PC-9 (cell line): Measurements from ENCODE around the gene HOXC10. TPM values are rescaled to one million over a fixed set of nuclear protein-coding genes. Genes with fewer than 3 reads are reported as not detected.
A peak's percentile ranks its signal among the peaks of the same experiment; 100 is the strongest.

Experiments
- BruUV-seq: library from RNA; stranded (reverse); fragments of 400-500 nt; replicated peaks from 2 replicates; lab custom pipeline; 2021; lab: Mats Ljungman, UMichigan
- CTCF ChIA-PET: fragments of 300-600 bp; sonication (Branson Sonifier 250); formaldehyde crosslinking; loops from one replicate; lab custom pipeline; 2022; ENCODE audit warnings: antibody characterized with exemption; lab: Charles Lee
- POLR2A ChIA-PET: fragments of 300-600 bp; sonication (Branson Sonifier 250); formaldehyde crosslinking; loops from one replicate; lab custom pipeline; 2022; ENCODE audit warnings: antibody characterized with exemption; ENCODE audit not compliant: unreplicated experiment; lab: Charles Lee
- DNase-seq, 2 experiments: peaks; one replicate each; pipeline versions ENCODE4 v3.0.0 to v3.0.0-alpha.2; 2015 to 2022; ENCODE audit warnings: mixed read lengths in 1 of 2
- H2AFZ ChIP-seq: fragments of 200-600 bp; sonication (generic); 2 replicates; pipeline ENCODE4 v1.8.1; 2017; ENCODE audit warnings: antibody characterized with exemption
- H3F3A ChIP-seq: fragments of 200-600 bp; sonication (generic); 2 replicates; pipeline ENCODE4 v1.8.1; 2017; ENCODE audit warnings: antibody characterized with exemption, mild to moderate bottlenecking, low read depth; ENCODE audit not compliant: insufficient read depth
- H3K27ac ChIP-seq: fragments of 200-600 bp; sonication (generic); 2 replicates; pipeline ENCODE4 v1.6.1; 2016; ENCODE audit warnings: mixed run types
- H3K27me3 ChIP-seq: fragments of 200-600 bp; sonication (generic); 2 replicates; pipeline ENCODE4 v1.6.1; 2016; ENCODE audit warnings: low read depth, mixed run types; ENCODE audit not compliant: insufficient read depth
- H3K36me3 ChIP-seq: fragments of 200-600 bp; sonication (generic); 2 replicates; pipeline ENCODE4 v1.6.1; 2016; ENCODE audit warnings: low read depth, mixed run types
- H3K4me1 ChIP-seq: fragments of 200-600 bp; sonication (generic); replicated peaks from 2 replicates; pipeline ENCODE4 v1.6.1; 2016; ENCODE audit warnings: mixed run types; ENCODE audit not compliant: insufficient read depth
- H3K4me2 ChIP-seq: fragments of 200-600 bp; sonication (generic); 2 replicates; pipeline ENCODE4 v1.6.1; 2017; ENCODE audit warnings: mixed run types
- H3K4me3 ChIP-seq: fragments of 200-600 bp; sonication (generic); 2 replicates; pipeline ENCODE4 v1.6.1; 2016; ENCODE audit warnings: mixed run types
- H3K79me2 ChIP-seq: fragments of 200-600 bp; sonication (generic); 2 replicates; pipeline ENCODE4 v1.6.1; 2017; ENCODE audit warnings: low read depth, mixed run types
- H3K9me2 ChIP-seq: fragments of 200-600 bp; sonication (generic); 2 replicates; pipeline ENCODE4 v1.8.1; 2017; ENCODE audit warnings: mild to moderate bottlenecking; ENCODE audit not compliant: insufficient read depth
- H3K9me3 ChIP-seq: fragments of 200-600 bp; sonication (generic); 2 replicates; pipeline ENCODE4 v1.8.1; 2016; ENCODE audit warnings: low read depth; ENCODE audit not compliant: insufficient read depth
- H4K20me1 ChIP-seq: fragments of 200-600 bp; sonication (generic); 2 replicates; pipeline ENCODE4 v1.8.1; 2017; ENCODE audit not compliant: insufficient read depth
- CTCF ChIP-seq: fragments of 200-600 bp; sonication (generic); conservative IDR thresholded peaks from 2 replicates; pipeline ENCODE4 v1.6.1; 2017; ENCODE audit warnings: mixed run types, antibody characterized with exemption, mild to moderate bottlenecking, moderate library complexity
- EZH2 ChIP-seq: fragments of 200-600 bp; sonication (generic); IDR thresholded peaks from 2 replicates; pipeline ENCODE4 v1.8.0; 2017; ENCODE audit warnings: antibody characterized with exemption, low read depth
- intact Hi-C: fragments of 100-400 bp; cut with micrococcal nuclease; formaldehyde crosslinking; loops from one replicate; pipeline ENCODE4 v1.10.0; 2022; ENCODE audit not compliant: unreplicated experiment
- total RNA-seq: library from RNA; stranded (reverse); gene quantifications from 2 replicates; pipeline ENCODE4 v1.2.3, GENCODE V29; 2021

HOXC10 gene
- total RNA-seq, 1 experiment from 2014 or later = 1.1 TPM

- TF ChIP-seq EZH2 = no peak
- peak; percentile 94 for TF ChIP-seq CTCF
- intact Hi-C loops = loop anchor here (1.0 to 5.0 kb wide), 5 partner anchors 185 to 371 kb away; no protein-coding TSS in a partner anchor
- Histone ChIP-seq H3K27ac (no peak overlapping the region), H2AFZ (no peak overlapping the region), H3K36me3 (no peaks in the 10 kb centered on the region), H3K79me2 (no peaks in the 10 kb centered on the region), H3K9me3 (no peaks in the 10 kb centered on the region), H3K4me1 (no peaks in the 10 kb centered on the region), H3K4me3 (no peak overlapping the region), H3K4me2 (peak overlapping the region; percentile 65), H3K9me2 (no peaks in the 10 kb centered on the region), H3F3A (no peaks in the 10 kb centered on the region; the same call in 1 of the 2 replicates), H4K20me1 (no peaks in the 10 kb centered on the region), H3K27me3 (no peaks in the 10 kb centered on the region)
- no TSS peak for BruUV-seq
- peak; percentile 55 to 85 for DNase-seq
- ChIA-PET POLR2A (no interaction called here), CTCF (interaction anchor here (0.5 to 1.6 kb wide), 7 partner anchors 131 to 210 kb away, joined by 3 to 21 read pairs (median 8); partner anchors contain the start of gene SMUG1)
These were observed 21.1 kb downstream of the HOXC10 start for GRCh38 chr12:54005853-54006558.

GRCh38 chr12:54006559-54007220, 21.7 kb downstream of the HOXC10 start:
- no TSS peak for BruUV-seq
- no peaks in the 10 kb centered on the region for H3K4me1 ChIP-seq
- H3K9me2 ChIP-seq = no peaks in the 10 kb centered on the region
- ChIA-PET CTCF (interaction anchor here (0.5 to 1.6 kb wide), 4 partner anchors 182 to 195 kb away, joined by 3 to 8 read pairs (median 6); partner anchors contain the start of gene SMUG1), POLR2A (no interaction called here)
- TF ChIP-seq CTCF = no peak
- no peak for TF ChIP-seq EZH2
- no peak overlapping the region for H3K27ac ChIP-seq
- H2AFZ ChIP-seq = no peak overlapping the region
- H3K36me3 ChIP-seq = no peaks in the 10 kb centered on the region
- H3F3A ChIP-seq = no peaks in the 10 kb centered on the region; the same call in 1 of the 2 replicates
- peak overlapping the region; percentile 65; the same call in 1 of the 2 replicates for H3K4me2 ChIP-seq
- no peaks in the 10 kb centered on the region for H4K20me1 ChIP-seq
- H3K4me3 ChIP-seq = no peak overlapping the region
- DNase-seq = no peak
- no peaks in the 10 kb centered on the region for H3K79me2 ChIP-seq
- no peaks in the 10 kb centered on the region for H3K27me3 ChIP-seq
- intact Hi-C loops = loop anchor here (1.0 to 5.0 kb wide), 5 partner anchors 185 to 371 kb away; no protein-coding TSS in a partner anchor
- no peaks in the 10 kb centered on the region for H3K9me3 ChIP-seq

GRCh38 chr12:54007538-54008259, 22.8 kb downstream of the HOXC10 start:
- CTCF ChIA-PET = interaction anchor here (1.3 kb wide), 1 partner anchor 194 kb away, joined by 12 read pairs; no protein-coding TSS in a partner anchor
- no peaks in the 10 kb centered on the region for H3K4me1 ChIP-seq
- H3K9me2 ChIP-seq = no peaks in the 10 kb centered on the region
- no peak overlapping the region for H2AFZ ChIP-seq
- H3K4me3 ChIP-seq = no peak overlapping the region
- POLR2A ChIA-PET = interaction anchor here (0.6 kb wide), 1 partner anchor 756 kb away, joined by 3 read pairs; a partner anchor contains a TSS
- intact Hi-C loops = loop anchor here (5.0 kb wide), 2 partner anchors 305 to 370 kb away; no protein-coding TSS in a partner anchor
- no peak overlapping the region for H3K4me2 ChIP-seq
- H3K27me3 ChIP-seq = no peaks in the 10 kb centered on the region
- TF ChIP-seq EZH2 = no peak
- no peak for TF ChIP-seq CTCF
- H3K27ac ChIP-seq = no peak overlapping the region
- H3F3A ChIP-seq = no peaks in the 10 kb centered on the region; the same call in 1 of the 2 replicates
- BruUV-seq = no TSS peak
- no peaks in the 10 kb centered on the region for H3K9me3 ChIP-seq
- no peaks in the 10 kb centered on the region for H4K20me1 ChIP-seq
- no peak for DNase-seq
- H3K36me3 ChIP-seq = no peaks in the 10 kb centered on the region
- no peaks in the 10 kb centered on the region for H3K79me2 ChIP-seq
